ENCODE measurements around the gene PTPRF.

DNA sequence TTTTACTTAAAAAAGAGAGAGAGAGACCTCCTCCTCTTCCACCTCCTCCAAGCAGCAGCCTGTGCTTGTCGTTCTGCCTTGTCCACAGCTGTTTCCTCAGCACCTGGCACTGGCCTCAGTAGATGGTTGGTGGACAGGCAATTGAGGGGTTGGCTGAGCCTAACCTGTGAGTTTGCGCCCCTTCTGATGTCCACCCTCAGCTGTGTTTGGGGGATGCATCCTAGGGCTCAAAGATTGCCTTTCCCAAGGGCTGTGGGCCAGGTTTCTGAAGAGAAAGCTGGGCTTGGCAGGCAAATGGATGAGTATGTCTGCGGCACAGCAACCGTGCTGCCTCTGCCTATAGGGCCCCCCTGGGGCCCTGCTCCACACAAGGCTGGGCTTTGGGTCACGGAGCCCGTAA, 84.2 kb downstream of the PTPRF start:
- TF ChIP-seq, protein P1, sequence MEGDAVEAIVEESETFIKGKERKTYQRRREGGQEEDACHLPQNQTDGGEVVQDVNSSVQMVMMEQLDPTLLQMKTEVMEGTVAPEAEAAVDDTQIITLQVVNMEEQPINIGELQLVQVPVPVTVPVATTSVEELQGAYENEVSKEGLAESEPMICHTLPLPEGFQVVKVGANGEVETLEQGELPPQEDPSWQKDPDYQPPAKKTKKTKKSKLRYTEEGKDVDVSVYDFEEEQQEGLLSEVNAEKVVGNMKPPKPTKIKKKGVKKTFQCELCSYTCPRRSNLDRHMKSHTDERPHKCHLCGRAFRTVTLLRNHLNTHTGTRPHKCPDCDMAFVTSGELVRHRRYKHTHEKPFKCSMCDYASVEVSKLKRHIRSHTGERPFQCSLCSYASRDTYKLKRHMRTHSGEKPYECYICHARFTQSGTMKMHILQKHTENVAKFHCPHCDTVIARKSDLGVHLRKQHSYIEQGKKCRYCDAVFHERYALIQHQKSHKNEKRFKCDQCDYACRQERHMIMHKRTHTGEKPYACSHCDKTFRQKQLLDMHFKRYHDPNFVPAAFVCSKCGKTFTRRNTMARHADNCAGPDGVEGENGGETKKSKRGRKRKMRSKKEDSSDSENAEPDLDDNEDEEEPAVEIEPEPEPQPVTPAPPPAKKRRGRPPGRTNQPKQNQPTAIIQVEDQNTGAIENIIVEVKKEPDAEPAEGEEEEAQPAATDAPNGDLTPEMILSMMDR (IDR thresholded peaks at IDR 0.05) = no peak
- TF ChIP-seq POLR2AphosphoS5 (IDR thresholded peaks at IDR 0.05) (no peak), POLR2A (IDR thresholded peaks at IDR 0.05) (no peak)
